Heart right ventricle (tissue), 16 donors: Measurements from ENCODE around the gene CDH12. TPM values are rescaled to one million over a fixed set of nuclear protein-coding genes. Genes with fewer than 3 reads are reported as not detected.

Experiments used
- ATAC-seq, 8 donors: fragments of 200-7000 bp; cut with Tn5 transposase; one replicate each; pipeline ENCODE4 v1.9.1; 2020; ENCODE audit warnings: mild to moderate bottlenecking in 8 of 8, moderate library complexity in 8 of 8, moderate number of reproducible peaks in 1 of 8
- DNase-seq, 2 donors: peaks; one replicate each; pipeline ENCODE4 v3.0.0-alpha.2; 2020
- H3K27ac ChIP-seq, 10 donors: fragments of 200-600 bp; sonication (generic) in 2 of 10; one replicate each; pipeline versions ENCODE4 v1.5.0 to v1.8.0; 2020 to 2022; ENCODE audit warnings: mild to moderate bottlenecking in 3 of 10
- H3K27me3 ChIP-seq, 7 donors: fragments of 200-600 bp; one replicate each; pipeline ENCODE4 v1.8.0; 2021 to 2022; ENCODE audit warnings: mild to moderate bottlenecking in 2 of 7
- H3K36me3 ChIP-seq, 9 donors: fragments of 200-600 bp; sonication (generic) in 1 of 9; one replicate each; pipeline versions ENCODE4 v1.5.0 to v1.8.0; 2020 to 2022; ENCODE audit warnings: mild to moderate bottlenecking in 2 of 9
- H3K4me1 ChIP-seq, 9 donors: fragments of 200-600 bp; sonication (generic) in 1 of 9; one replicate each; pipeline versions ENCODE4 v1.5.0 to v1.8.0; 2020 to 2022; ENCODE audit warnings: mild to moderate bottlenecking in 4 of 9
- H3K4me3 ChIP-seq, 10 donors: fragments of 200-600 bp; sonication (generic) in 2 of 10; one replicate each; pipeline versions ENCODE4 v1.5.0 to v1.8.0; 2020 to 2022; ENCODE audit warnings: mild to moderate bottlenecking in 7 of 10, moderate library complexity in 2 of 10
- H3K9me3 ChIP-seq, 11 donors: fragments of 200-600 bp in 10 of 11; sonication (generic) in 2 of 11; one replicate each; pipeline versions ENCODE4 v1.5.0 to v1.8.0; 2013 to 2022; ENCODE audit warnings: mild to moderate bottlenecking in 2 of 11, control low read depth in 1 of 11, moderate library complexity in 1 of 11
- CTCF ChIP-seq, 9 donors: fragments of 200-600 bp; sonication (generic) in 2 of 9; IDR thresholded peaks; one replicate each; pipeline versions ENCODE4 v1.5.0 to v1.8.0; 2021 to 2022; ENCODE audit warnings: antibody characterized with exemption in 9 of 9, mild to moderate bottlenecking in 5 of 9, moderate library complexity in 1 of 9
- WGBS, 2 donors: extraction: QIAGEN DNeasy Blood & Tissue Kit; methylation state at CpG; one replicate each; pipeline ENCODE4 v1.1.7; 2013; ENCODE audit warnings: inconsistent platforms in 1 of 2; 5-methylcytosine and 5-hydroxymethylcytosine counted together
- intact Hi-C, 10 donors: fragments of 100-400 bp; cut with DNase I; formaldehyde crosslinking; loops; one replicate each; pipeline versions ENCODE4 v1.11.1 to v1.14.2; 2022
- polyA plus RNA-seq, 2 donors: library from polyadenylated mRNA; stranded (reverse); fragments of 200-250 nt; gene quantifications; one replicate each; pipeline ENCODE4 v1.2.3, GENCODE V29; 2013
- total RNA-seq, 10 donors: library from RNA; stranded (reverse); fragmentation: NEBNext Ultra II Directional in 3 of 10; extraction: Animal tissue kit (Norgen Biotek cat#: 25700) in 3 of 10; gene quantifications; one replicate each; pipeline versions ENCODE4 v1.2.1 to v1.2.4, GENCODE V29; 2021 to 2023
- donor health status: Arrhythmogenic right ventricular cardiomyopathy.
- donor health status: ischemic (EF 13 %, LVEDD 7.1; RV severe dilation, severe dysfunction).
- donor health status: healthy with polysubstance abuse.
- donor health status: DM: no; HTN: yes; CAD: no.
- donor health status: DM: no; HTN: no; CAD: no.
- donor health status: ischemic (EF 25% LVEDD 6.9; RV normal size, moderate dysfunction).
- donor health status: ischemic (EF 25% LVEDD 5.7; RV mildly dilated, moderate dysfunction).
- donor health status: healthy.
- donor health status: DM: yes; HTN: yes; CAD: no.
- donor health status: Ischemic cardiomyopathy.
- donor health status: ischemic (EF 35%, LVEDD 5.7; RV mildly dilated, moderate dysfunction).
- donor health status: nonischemic (EF 11% LVEDD 7.7; RV severe dilation, severe dysfunction).
- donor health status: DM: yes; HTN: yes; CAD: no.
- donor health status: PGD.
- donor health status: ischemic (EF 29% LVEDD 5.4; RV normal size, mild dysfunction).
- donor health status: nonischemic (EF 23%, LVEDD 6.1; RV moderate dilation, normal function).

The CDH12 gene
- total and polyA plus RNA-seq, 12 donors = not detected

- intact Hi-C loops = no loop called here
Measured at GRCh38 chr5:21792748-21793147, 1060.4 kb downstream of the CDH12 start.

GRCh38 chr5:21791304-21791703 is 1061.8 kb downstream of the CDH12 start:
- Histone ChIP-seq H3K27me3 (no peaks in the 10 kb centered on the region), H3K36me3 (no peaks in the 10 kb centered on the region), H3K9me3 (no peaks in the 10 kb centered on the region), H3K4me3 (no peak overlapping the region), H3K4me1 (no peaks in the 10 kb centered on the region), H3K27ac (no peak overlapping the region)
- no peak for DNase-seq
- no peak for TF ChIP-seq CTCF (IDR thresholded peaks at IDR 0.05)
- 65 to 70% methylated on average over 2 of the region's 2 CpGs for whole genome bisulfite sequencing, 2 donors
- no peak for ATAC-seq
- intact Hi-C loops = no loop called here

More at GRCh38 chr5:21792748-21793147, 1060.4 kb downstream of the CDH12 start:
- Histone ChIP-seq H3K9me3 (no peaks in the 10 kb centered on the region), H3K4me3 (no peak overlapping the region), H3K27ac (no peak overlapping the region), H3K36me3 (no peaks in the 10 kb centered on the region), H3K27me3 (no peaks in the 10 kb centered on the region), H3K4me1 (no peaks in the 10 kb centered on the region)
- WGBS, 2 donors = 53 to 55% methylated on average over 2 of the region's 2 CpGs
- ATAC-seq (no peak), DNase-seq (no peak)
- TF ChIP-seq CTCF (IDR thresholded peaks at IDR 0.05) = no peak

- DNase-seq (no peak), ATAC-seq (no peak)
- Histone ChIP-seq H3K4me1 (no peaks in the 10 kb centered on the region), H3K36me3 (no peaks in the 10 kb centered on the region), H3K27ac (no peak overlapping the region), H3K4me3 (no peak overlapping the region), H3K9me3 (peaks cover 0 to 9% (median 0%) of the 10 kb centered on the region in 11 donors), H3K27me3 (no peaks in the 10 kb centered on the region)
- WGBS, 2 donors = 93 to 94% methylated on average over 1 of the region's 1 CpG
- intact Hi-C loops = no loop called here
- no peak for TF ChIP-seq CTCF (IDR thresholded peaks at IDR 0.05)
Measured at GRCh38 chr5:21784487-21784886, 1068.7 kb downstream of the CDH12 start.

GRCh38 chr5:21783074-21783679 is 1070.0 kb downstream of the CDH12 start:
- Histone ChIP-seq H3K9me3 (peaks cover 0 to 9% (median 0%) of the 10 kb centered on the region in 11 donors), H3K27me3 (no peaks in the 10 kb centered on the region), H3K27ac (no peak overlapping the region), H3K4me1 (no peaks in the 10 kb centered on the region), H3K36me3 (no peaks in the 10 kb centered on the region), H3K4me3 (no peak overlapping the region)
- DNase-seq (no peak), ATAC-seq (no peak)
- intact Hi-C loops = no loop called here
- 84 to 85% methylated on average over 6 of the region's 6 CpGs for WGBS, 2 donors
- no peak for TF ChIP-seq CTCF (IDR thresholded peaks at IDR 0.05)
